Spinal cord (tissue), 10 donors: ENCODE measurements around the gene GRIK3. TPM values are rescaled to one million over a fixed set of nuclear protein-coding genes. Genes with fewer than 3 reads are reported as not detected.
"Not testable (repeated sequence)": the region's sequence is repeated elsewhere in the genome, so short reads cannot be mapped to it uniquely, and the experiment has no call there.

Experiments used
- DNase-seq, 6 donors: peaks; one replicate each; pipeline versions ENCODE4 v3.0.0 to v3.0.0-alpha.2; 2013 to 2015; ENCODE audit warnings: low spot score in 6 of 6, low read depth in 4 of 6
- H3K27ac ChIP-seq: one replicate; pipeline ENCODE4 v1.5.1; 2013; ENCODE audit warnings: low read depth, low read length, control low read depth
- H3K27me3 ChIP-seq: one replicate; pipeline ENCODE4 v1.6.1; 2013; ENCODE audit warnings: low read length; ENCODE audit not compliant: control insufficient read depth, insufficient read depth
- H3K36me3 ChIP-seq: one replicate; pipeline ENCODE4 v1.6.1; 2013; ENCODE audit warnings: low read length; ENCODE audit not compliant: control insufficient read depth, insufficient read depth
- H3K4me1 ChIP-seq: one replicate; pipeline ENCODE4 v1.6.1; 2013; ENCODE audit warnings: low read length; ENCODE audit not compliant: control insufficient read depth, insufficient read depth
- H3K4me3 ChIP-seq: one replicate; pipeline ENCODE4 v1.5.1; 2013; ENCODE audit warnings: low read depth, low read length, control low read depth
- H3K9me3 ChIP-seq: one replicate; pipeline ENCODE4 v1.6.1; 2013; ENCODE audit warnings: low read length; ENCODE audit not compliant: control insufficient read depth, insufficient read depth
- WGBS: methylation state at CpG from one replicate; pipeline ENCODE4 v1.1.5; 2013; ENCODE audit warnings: missing lambda C conversion rate; ENCODE audit not compliant: insufficient coverage; 5-methylcytosine and 5-hydroxymethylcytosine counted together
- polyA plus RNA-seq, 2 donors: library from polyadenylated mRNA; unstranded; fragments of 120-200 nt; gene quantifications; one replicate each; pipeline ENCODE4 v1.2.1, GENCODE V29; 2013; ENCODE audit not compliant: insufficient read length in 2 of 2
- total RNA-seq, 2 donors: library from RNA; depleted of rRNA in 1 of 2; stranded (reverse); fragments of 120-200 nt in 1 of 2; fragments of >200 nt in 1 of 2; gene quantifications; one replicate each; pipeline versions ENCODE4 v1.2.3 to v1.2.4, GENCODE V29; 2013 to 2014
- donor health status: healthy.

GRIK3 gene
- total and polyA plus RNA-seq, 4 donors = 18.5 to 43.6 (median 31.3) TPM

DNA sequence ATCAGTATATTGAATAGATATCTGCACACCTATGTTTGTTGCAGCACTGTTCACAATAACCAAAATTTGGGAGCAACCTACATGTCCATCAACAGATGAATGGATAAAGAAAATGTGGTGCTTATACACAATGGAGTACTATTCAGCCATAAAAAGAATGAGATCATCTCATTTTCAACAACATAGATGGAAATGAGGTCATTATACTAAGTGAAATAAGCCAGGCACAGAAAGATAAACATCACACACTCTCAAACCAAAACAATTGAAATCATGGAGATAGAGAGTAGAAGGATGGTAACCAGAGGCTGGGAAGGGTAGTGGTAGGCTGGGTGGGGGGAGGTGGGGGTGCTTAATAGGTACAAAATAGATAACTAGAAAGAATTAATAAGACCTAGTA lies 136.5 kb downstream of the GRIK3 start:
- not testable (repeated sequence) for H3K27me3 ChIP-seq, DNase-seq, H3K4me1 ChIP-seq, H3K27ac ChIP-seq, H3K9me3 ChIP-seq, H3K36me3 ChIP-seq, H3K4me3 ChIP-seq

DNA sequence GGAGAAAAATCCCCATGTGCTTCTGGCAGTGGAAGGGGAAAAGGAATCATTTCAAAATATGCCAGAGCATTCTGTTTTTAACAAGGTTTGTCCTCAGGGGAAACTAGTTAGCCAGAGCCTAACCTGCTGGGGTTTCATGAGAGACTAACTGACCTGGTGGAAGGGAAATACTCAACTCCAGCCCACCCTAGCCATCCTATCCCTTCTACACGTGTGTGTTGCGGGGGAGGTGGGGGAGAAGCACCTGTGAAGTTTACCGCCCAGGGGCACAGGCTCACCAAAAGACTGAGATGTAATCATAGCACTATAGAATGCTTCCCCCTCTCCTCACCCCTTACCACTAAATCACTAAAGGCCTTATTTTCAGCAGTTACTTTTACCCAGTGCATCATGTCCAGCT lies 139.5 kb downstream of the GRIK3 start:
- DNase-seq = no peak
- no peaks in the 10 kb centered on the region for H3K36me3 ChIP-seq
- no peak overlapping the region for H3K4me3 ChIP-seq
- WGBS = no CpG with 5 or more reads among the region's 3 CpGs
- no peak overlapping the region for H3K27ac ChIP-seq
- H3K27me3 ChIP-seq = no peaks in the 10 kb centered on the region
- H3K4me1 ChIP-seq = no peaks in the 10 kb centered on the region
- peaks cover 3% of the 10 kb centered on the region for H3K9me3 ChIP-seq

DNA sequence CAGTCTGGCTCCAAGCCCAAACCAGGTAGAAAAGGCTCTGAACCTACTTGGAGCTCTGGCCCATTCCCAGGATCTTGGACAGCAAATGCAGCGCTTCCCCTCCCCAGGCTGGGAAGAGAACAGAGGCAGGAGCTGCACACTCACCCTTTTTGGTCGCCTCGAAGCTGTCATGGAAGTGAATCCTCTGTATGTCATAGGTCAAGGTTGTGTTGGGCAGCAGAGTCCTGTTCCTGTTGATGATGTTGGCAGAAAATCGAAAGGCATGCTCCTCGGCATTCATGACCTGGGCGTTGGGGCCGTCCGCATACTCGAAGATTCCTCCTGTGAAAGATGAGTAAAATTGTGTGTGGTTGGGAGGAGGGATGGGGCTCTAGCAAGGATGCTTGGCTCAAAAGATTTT lies 143.5 kb downstream of the GRIK3 start:
- Histone ChIP-seq H3K4me3 (no peak overlapping the region), H3K9me3 (no peaks in the 10 kb centered on the region), H3K27ac (no peak overlapping the region), H3K36me3 (peaks cover 5% of the 10 kb centered on the region), H3K27me3 (no peaks in the 10 kb centered on the region), H3K4me1 (peaks cover 4% of the 10 kb centered on the region)
- DNase-seq = no peak
- WGBS = 84% methylated on average over 8 of the region's 9 CpGs

DNA sequence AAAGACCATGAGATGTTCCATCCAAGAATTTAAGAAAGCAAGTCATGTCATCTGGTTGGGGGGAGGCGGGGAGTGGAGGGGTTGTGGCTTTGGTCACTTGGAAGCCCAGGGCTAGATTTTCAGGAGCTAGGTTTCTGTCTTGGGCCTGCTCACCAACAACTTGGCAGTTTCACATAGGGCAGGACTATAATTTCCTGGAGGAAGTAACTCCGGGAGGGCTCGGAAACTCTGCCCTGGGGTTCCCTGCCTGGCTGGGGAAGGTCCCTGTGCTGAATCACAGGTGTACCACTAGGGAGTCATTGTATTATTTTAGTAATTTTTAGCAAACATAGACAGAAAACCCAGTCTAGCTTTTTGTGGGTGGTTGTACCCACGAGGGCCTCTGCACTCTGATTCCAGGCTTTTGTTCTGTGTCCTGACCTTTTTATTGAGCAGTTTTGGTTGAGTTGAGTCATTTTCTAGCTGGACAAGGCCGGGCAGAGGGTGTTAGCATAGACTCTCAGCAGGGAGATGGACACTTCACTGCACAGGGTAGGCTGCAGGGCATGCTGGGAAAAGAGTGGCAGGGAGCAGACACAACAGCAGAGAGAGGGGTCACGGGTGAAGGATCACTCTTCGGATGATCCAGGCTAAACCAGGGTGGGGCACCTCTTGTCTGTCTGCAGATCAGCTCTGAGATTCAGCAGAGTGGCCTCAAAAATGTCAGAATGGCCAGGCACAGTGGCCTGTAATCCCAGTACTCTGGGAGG lies 144.7 kb downstream of the GRIK3 start:
- DNase-seq = no peak
- H3K36me3 ChIP-seq = peaks cover 5% of the 10 kb centered on the region
- WGBS = 82% methylated on average over 7 of the region's 7 CpGs
- H3K9me3 ChIP-seq = no peaks in the 10 kb centered on the region
- no peak overlapping the region for H3K27ac ChIP-seq
- H3K27me3 ChIP-seq = no peaks in the 10 kb centered on the region
- no peak overlapping the region for H3K4me3 ChIP-seq
- peaks cover 8% of the 10 kb centered on the region for H3K4me1 ChIP-seq

DNA sequence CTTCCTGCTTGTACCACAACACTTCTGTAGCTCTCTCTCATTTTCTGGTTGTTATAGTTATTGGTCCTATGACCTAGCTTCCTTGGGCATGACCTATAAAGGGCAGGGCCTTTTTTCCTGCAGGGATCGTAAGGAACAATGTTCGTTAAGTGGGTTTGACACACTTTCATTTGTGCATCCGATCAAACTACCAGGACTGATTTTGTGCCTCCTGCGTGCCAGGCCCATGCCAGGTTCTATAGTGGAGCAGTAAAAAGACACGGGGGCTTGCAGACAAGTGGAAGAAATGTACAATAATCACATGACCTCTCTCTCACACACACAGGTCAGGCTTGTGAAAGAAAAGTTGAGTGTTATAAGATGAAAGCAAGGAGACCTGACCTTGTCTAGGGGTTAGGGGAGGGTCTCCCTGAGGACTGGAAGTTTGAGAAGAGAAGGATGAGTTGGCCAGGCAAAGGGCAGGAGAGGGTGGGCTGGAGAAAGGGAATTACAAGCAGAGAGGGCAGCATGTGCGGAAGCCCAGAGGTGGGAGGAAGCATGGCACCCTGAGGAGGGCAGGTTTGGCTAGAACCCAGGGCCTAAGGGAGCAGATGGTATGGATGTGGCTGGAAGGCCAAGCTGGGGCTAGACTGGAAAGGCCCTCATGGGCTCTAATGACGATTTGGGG lies 145.4 kb downstream of the GRIK3 start:
- H3K4me3 ChIP-seq = no peak overlapping the region
- 85% methylated on average over 3 of the region's 7 CpGs for WGBS
- no peak overlapping the region for H3K27ac ChIP-seq
- H3K4me1 ChIP-seq = peaks cover 8% of the 10 kb centered on the region
- no peaks in the 10 kb centered on the region for H3K27me3 ChIP-seq
- DNase-seq = no peak
- no peaks in the 10 kb centered on the region for H3K9me3 ChIP-seq
- peaks cover 5% of the 10 kb centered on the region for H3K36me3 ChIP-seq

DNA sequence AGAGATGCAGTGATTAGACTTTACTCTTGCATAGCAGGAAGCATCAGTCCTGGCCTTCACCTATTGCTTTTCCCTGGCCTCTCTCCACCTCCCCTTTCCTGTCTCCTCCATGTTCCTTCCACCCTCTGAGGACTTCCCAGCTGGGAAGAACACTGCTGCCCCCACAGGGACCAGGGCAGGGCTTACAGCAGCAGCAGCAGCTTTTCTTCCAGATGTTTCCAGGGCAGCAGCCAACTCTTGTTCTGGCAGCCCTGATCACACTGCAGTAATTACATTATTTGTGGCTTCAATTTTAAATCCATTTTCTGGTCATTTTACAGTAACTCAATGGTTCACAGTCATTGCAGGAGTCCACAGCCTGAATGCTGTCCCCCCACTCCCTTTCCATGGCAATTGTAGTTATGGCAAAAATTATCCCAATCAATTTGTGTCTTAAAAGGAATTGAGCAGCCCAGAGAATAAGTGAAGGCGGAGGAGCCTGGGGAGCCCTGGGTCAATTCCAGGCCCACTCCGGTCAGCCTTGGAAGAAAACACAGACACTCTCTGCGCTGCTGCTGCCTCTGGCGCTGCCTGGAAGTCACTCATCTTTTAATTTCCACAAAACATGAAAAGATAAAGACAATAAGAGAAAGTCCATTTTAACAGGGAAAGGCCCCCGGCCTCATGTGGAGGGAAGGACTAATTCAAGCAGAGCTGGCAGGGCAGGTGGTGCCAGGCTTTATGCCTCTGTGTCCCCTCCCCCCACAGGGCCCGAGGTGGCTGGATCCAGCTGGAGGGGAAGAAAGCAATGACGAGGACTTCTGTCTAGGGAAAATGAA lies 148.6 kb downstream of the GRIK3 start:
- peaks cover 8% of the 10 kb centered on the region for H3K4me1 ChIP-seq
- no peaks in the 10 kb centered on the region for H3K27me3 ChIP-seq
- no peak overlapping the region for H3K27ac ChIP-seq
- DNase-seq = peak in 1 of 6 donors; percentile 47
- H3K36me3 ChIP-seq = peaks cover 12% of the 10 kb centered on the region
- no peaks in the 10 kb centered on the region for H3K9me3 ChIP-seq
- H3K4me3 ChIP-seq = no peak overlapping the region
- 52% methylated on average over 3 of the region's 7 CpGs for WGBS

DNA sequence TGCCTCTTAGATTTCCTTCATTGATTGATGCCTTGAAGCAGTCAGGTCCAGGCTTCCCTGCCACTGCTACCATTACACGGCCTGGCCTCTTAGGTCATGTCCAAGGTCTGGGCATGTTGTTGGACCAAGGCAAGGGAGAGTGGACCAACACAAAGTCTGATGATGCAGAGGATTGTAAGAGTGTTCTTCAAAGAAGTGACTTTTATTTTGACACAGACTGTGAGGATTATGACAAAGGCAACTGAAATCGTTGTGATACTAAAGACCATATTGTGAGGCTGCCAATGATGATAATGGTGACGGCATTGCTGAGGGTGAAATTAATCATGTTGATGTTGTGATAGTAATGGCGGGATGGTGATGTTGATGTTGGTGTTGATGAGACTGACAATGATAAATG lies 149.5 kb downstream of the GRIK3 start:
- 87% methylated on average over 4 of the region's 4 CpGs for WGBS
- Histone ChIP-seq H3K4me3 (no peak overlapping the region), H3K4me1 (peaks cover 8% of the 10 kb centered on the region), H3K36me3 (peaks cover 22% of the 10 kb centered on the region), H3K27ac (no peak overlapping the region), H3K9me3 (no peaks in the 10 kb centered on the region), H3K27me3 (no peaks in the 10 kb centered on the region)
- DNase-seq = no peak

DNA sequence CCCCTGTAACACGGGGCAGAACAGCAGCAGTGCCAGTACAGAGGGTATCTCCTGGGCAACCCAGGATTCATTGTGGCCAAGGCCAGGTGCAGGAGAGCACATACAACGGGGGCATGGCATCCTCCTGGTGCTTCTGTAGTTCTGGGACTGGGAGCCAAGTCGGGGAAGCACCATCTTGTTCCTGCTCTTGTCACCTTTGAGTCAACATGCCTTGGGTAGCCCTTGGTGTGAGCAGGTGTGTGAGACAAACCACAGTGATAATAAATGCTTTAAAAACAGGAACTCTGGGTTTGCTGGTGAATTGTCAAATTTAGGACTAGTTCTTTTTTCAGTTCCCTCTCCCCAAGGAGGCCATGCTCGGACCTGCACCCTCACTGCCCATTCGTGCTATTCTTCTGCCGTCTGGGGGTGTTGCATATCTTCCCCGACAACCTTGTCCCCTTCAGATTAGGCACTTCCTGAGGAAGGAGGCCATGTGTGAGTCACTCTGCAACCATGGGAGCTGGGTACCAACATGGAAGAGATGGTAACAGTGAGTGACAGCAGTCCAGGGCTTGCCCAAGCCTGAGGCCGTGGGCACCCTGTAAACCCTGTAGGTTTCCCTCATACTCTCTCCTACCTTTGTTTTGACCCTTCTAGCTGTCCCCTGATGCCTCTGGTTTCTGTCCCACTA lies 150.2 kb downstream of the GRIK3 start:
- no peak overlapping the region for H3K27ac ChIP-seq
- H3K4me3 ChIP-seq = no peak overlapping the region
- peaks cover 24% of the 10 kb centered on the region for H3K36me3 ChIP-seq
- H3K27me3 ChIP-seq = no peaks in the 10 kb centered on the region
- no peaks in the 10 kb centered on the region for H3K9me3 ChIP-seq
- 85% methylated on average over 8 of the region's 8 CpGs for WGBS
- peaks cover 8% of the 10 kb centered on the region for H3K4me1 ChIP-seq
- no peak for DNase-seq

DNA sequence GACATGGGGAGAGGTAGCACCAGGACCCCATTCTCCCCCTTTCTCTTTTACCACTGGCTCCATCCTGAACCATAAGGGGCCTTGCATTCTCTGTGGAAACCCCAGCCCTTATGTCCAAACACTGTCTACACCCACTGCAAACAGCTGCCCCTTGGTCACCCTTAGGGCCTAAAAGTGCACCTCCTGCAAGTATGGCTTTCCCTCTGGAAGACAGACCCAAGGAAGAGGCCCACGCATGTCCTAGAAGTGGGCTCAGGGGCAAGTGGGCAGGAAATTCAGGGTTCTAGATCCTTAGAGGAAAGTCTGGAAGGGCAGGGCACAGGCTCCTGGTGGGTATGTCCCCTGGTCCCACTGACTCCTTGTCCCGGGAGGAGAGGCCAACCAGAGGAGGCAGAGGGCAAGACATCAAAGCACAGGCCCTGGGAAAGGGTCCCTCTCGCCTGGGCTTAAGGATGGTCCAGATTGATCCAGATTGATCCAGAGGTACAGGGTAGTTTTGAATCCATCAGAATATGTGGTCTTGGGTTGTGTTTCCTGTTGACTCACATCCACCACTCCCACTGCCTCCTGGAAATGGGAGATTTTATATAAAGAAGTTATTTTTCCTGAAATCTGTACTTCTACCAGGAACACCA lies 150.9 kb downstream of the GRIK3 start:
- WGBS = 95% methylated on average over 2 of the region's 3 CpGs
- no peak overlapping the region for H3K4me3 ChIP-seq
- H3K4me1 ChIP-seq = peaks cover 13% of the 10 kb centered on the region
- DNase-seq = no peak
- no peaks in the 10 kb centered on the region for H3K9me3 ChIP-seq
- H3K27ac ChIP-seq = no peak overlapping the region
- no peaks in the 10 kb centered on the region for H3K27me3 ChIP-seq
- H3K36me3 ChIP-seq = peaks cover 26% of the 10 kb centered on the region
